ENCODE results near the gene MB21D2.
"Not testable (repeated sequence)": the region's sequence is repeated elsewhere in the genome, so short reads cannot be mapped to it uniquely, and the experiment has no call there.

Gene MB21D2

GRCh38 chr3:192794216-192794615, 123.4 kb downstream of the MB21D2 start:
- no peak for DNase-seq

GRCh38 chr3:192788816-192789515, 128.7 kb downstream of the MB21D2 start:
- not testable (repeated sequence) for DNase-seq

GRCh38 chr3:192778508-192778907, 139.1 kb downstream of the MB21D2 start:
- no peak for DNase-seq

GRCh38 chr3:192774341-192774740, 143.3 kb downstream of the MB21D2 start:
- DNase-seq: not testable (repeated sequence)

- DNase-seq: no peak
Observed at GRCh38 chr3:192772240-192772894, 145.3 kb downstream of the MB21D2 start.

- DNase-seq: no peak
Observed at GRCh38 chr3:192758654-192759053, 159.0 kb downstream of the MB21D2 start.

GRCh38 chr3:192751148-192751547, 166.5 kb downstream of the MB21D2 start:
- no peak for DNase-seq

GRCh38 chr3:192750201-192750600, 167.5 kb downstream of the MB21D2 start:
- DNase-seq: no peak

- DNase-seq: no peak
Observed at GRCh38 chr3:192747746-192748145, 169.9 kb downstream of the MB21D2 start.

GRCh38 chr3:192747145-192747544, 170.5 kb downstream of the MB21D2 start:
- DNase-seq: no peak

Data from stimulated activated naive CD4-positive, alpha-beta T cell (primary cell).